CD4-positive, alpha-beta T cell treated with Interleukin-15 for 4 hours (primary cell): ENCODE results near the gene SEMA4D.

Source experiments
- DNase-seq: peaks from one replicate; pipeline ENCODE4 v3.0.0-alpha.2; 2020; ENCODE audit warnings: low spot score

SEMA4D gene

GRCh38 chr9:89383721-89384300 lies 114.1 kb downstream of the SEMA4D start:
- DNase-seq: no peak

GRCh38 chr9:89383030-89383720 lies 114.7 kb downstream of the SEMA4D start:
- no peak for DNase-seq

GRCh38 chr9:89382026-89382986 lies 115.6 kb downstream of the SEMA4D start:
- DNase-seq: no peak

- no peak for DNase-seq
These were observed 116.7 kb downstream of the SEMA4D start for GRCh38 chr9:89381308-89381609.

GRCh38 chr9:89380437-89381307 lies 117.2 kb downstream of the SEMA4D start:
- DNase-seq: no peak

GRCh38 chr9:89379508-89380115 lies 118.3 kb downstream of the SEMA4D start:
- DNase-seq: no peak

- DNase-seq: no peak
These were observed 118.9 kb downstream of the SEMA4D start for GRCh38 chr9:89379031-89379430.

- DNase-seq: no peak
These were observed 119.4 kb downstream of the SEMA4D start for GRCh38 chr9:89378541-89378940.

- no peak for DNase-seq
These were observed 120.5 kb downstream of the SEMA4D start for GRCh38 chr9:89377411-89377810.

GRCh38 chr9:89376741-89377351 lies 121.1 kb downstream of the SEMA4D start:
- no peak for DNase-seq

- no peak for DNase-seq
These were observed 121.6 kb downstream of the SEMA4D start for GRCh38 chr9:89376286-89376685.

GRCh38 chr9:89375191-89375760 lies 122.6 kb downstream of the SEMA4D start:
- peak; percentile 20 for DNase-seq

GRCh38 chr9:89374176-89374575 lies 123.7 kb downstream of the SEMA4D start:
- DNase-seq: no peak

GRCh38 chr9:89372979-89373378 lies 124.9 kb downstream of the SEMA4D start:
- no peak for DNase-seq

GRCh38 chr9:89372230-89372816 lies 125.6 kb downstream of the SEMA4D start:
- peak; percentile 58 for DNase-seq

- peak; percentile 17 for DNase-seq
These were observed 126.1 kb downstream of the SEMA4D start for GRCh38 chr9:89371791-89372190.

- DNase-seq: no peak
These were observed 127.3 kb downstream of the SEMA4D start for GRCh38 chr9:89370593-89370992.

- DNase-seq: no peak
These were observed 128.9 kb downstream of the SEMA4D start for GRCh38 chr9:89368978-89369377.

- no peak for DNase-seq
These were observed 129.4 kb downstream of the SEMA4D start for GRCh38 chr9:89368550-89368949.

GRCh38 chr9:89367726-89368437 lies 130.0 kb downstream of the SEMA4D start:
- DNase-seq: no peak
